ENCODE measurements around the gene CYCS. TPM values are rescaled to one million over a fixed set of nuclear protein-coding genes. Genes with fewer than 3 reads are reported as not detected.

CYCS gene
- total and polyA plus RNA-seq, 10 of the 15 experiments (the other 5 are each of a cell fraction or from before 2014, with no cell fraction given), result 113 to 952 (median 356) TPM

DNA sequence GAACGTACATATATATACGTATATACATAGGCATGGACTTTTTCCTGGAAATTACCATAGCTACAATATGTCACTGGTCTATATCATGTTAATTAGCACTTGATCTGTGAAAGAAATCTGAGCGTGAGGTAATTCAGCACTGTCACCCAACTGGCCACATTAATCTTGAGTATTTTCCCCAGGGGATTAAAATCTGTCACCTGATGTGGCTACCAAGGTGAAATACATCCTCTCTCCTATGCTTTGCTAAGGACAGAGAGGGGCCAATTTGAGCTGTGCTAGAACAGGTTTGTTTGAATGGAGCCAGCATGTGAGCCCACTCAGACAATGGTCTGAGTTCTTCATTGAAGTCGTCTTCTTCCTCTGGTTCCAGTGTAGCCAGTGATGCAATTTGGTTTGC, 33.3 kb downstream of the CYCS start:
- POLR2A ChIA-PET, result interaction anchor here (0.8 kb wide), 1 partner anchor 22 kb away, joined by 4 read pairs; no protein-coding TSS in a partner anchor
- H4K20me1 ChIP-seq (ENCODE audit: control insufficient read depth, insufficient read depth), result no peaks in the 10 kb centered on the region
- no peak overlapping the region for H3K9ac ChIP-seq (ENCODE audit: control insufficient read depth, insufficient read depth, low read length)
- ATAC-seq (no peak), FAIRE-seq (no peak), DNase-seq (ENCODE audit: low read depth, low spot score) (no peak)
- H3K4me1 ChIP-seq (ENCODE audit: control insufficient read depth, insufficient read depth, low read length), result peaks cover 15% of the 10 kb centered on the region
- TF ChIP-seq, protein P1, sequence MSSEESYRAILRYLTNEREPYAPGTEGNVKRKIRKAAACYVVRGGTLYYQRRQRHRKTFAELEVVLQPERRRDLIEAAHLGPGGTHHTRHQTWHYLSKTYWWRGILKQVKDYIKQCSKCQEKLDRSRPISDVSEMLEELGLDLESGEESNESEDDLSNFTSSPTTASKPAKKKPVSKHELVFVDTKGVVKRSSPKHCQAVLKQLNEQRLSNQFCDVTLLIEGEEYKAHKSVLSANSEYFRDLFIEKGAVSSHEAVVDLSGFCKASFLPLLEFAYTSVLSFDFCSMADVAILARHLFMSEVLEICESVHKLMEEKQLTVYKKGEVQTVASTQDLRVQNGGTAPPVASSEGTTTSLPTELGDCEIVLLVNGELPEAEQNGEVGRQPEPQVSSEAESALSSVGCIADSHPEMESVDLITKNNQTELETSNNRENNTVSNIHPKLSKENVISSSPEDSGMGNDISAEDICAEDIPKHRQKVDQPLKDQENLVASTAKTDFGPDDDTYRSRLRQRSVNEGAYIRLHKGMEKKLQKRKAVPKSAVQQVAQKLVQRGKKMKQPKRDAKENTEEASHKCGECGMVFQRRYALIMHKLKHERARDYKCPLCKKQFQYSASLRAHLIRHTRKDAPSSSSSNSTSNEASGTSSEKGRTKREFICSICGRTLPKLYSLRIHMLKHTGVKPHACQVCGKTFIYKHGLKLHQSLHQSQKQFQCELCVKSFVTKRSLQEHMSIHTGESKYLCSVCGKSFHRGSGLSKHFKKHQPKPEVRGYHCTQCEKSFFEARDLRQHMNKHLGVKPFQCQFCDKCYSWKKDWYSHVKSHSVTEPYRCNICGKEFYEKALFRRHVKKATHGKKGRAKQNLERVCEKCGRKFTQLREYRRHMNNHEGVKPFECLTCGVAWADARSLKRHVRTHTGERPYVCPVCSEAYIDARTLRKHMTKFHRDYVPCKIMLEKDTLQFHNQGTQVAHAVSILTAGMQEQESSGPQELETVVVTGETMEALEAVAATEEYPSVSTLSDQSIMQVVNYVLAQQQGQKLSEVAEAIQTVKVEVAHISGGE (CRISPR knock-in tag; IDR thresholded peaks at IDR 0.05), result no peak
- TF ChIP-seq PKNOX1 (IDR thresholded peaks at IDR 0.05) (peak; percentile 52; the same call in 1 of the 2 replicates), MEF2B (IDR thresholded peaks at IDR 0.05; ENCODE audit: partially characterized antibody, poor library complexity, severe bottlenecking) (peak; percentile 71)
- no peak overlapping the region for H3K4me3 ChIP-seq
- H3K36me3 ChIP-seq (ENCODE audit: control insufficient read depth in 2 of 2, insufficient read depth in 2 of 2, low read length in 1 of 2), result no peaks in the 10 kb centered on the region
- H3K27me3 ChIP-seq (replicated peaks in 1 of 2; ENCODE audit: control insufficient read depth in 2 of 2, insufficient read depth in 2 of 2, low read length in 1 of 2), result no peaks in the 10 kb centered on the region
- RAD21 ChIA-PET (ENCODE audit: unreplicated experiment), result interaction anchor here (0.8 to 9.8 kb wide), 10 partner anchors 16 to 278 kb away, joined by 3 to 120 read pairs (median 6); no protein-coding TSS in a partner anchor
- WGBS (ENCODE audit: insufficient coverage, insufficient replicate concordance, low lambda C conversion rate, missing lambda C conversion rate), result 49% methylated on average over 4 of the region's 4 CpGs
- no peaks in the 10 kb centered on the region for H3K79me2 ChIP-seq (ENCODE audit: control insufficient read depth, insufficient read depth, low read length)
- H3K27ac ChIP-seq (ENCODE audit: control insufficient read depth, insufficient read depth), result no peak overlapping the region
- H3K4me2 ChIP-seq (ENCODE audit: control insufficient read depth, insufficient read depth), result no peak overlapping the region
- in situ Hi-C loops (cut with MboI), result loop anchor here (5.0 to 10.0 kb wide), 2 partner anchors 274 to 687 kb away; no protein-coding TSS in a partner anchor
- H3K9me3 ChIP-seq (replicated peaks; ENCODE audit: control insufficient read depth, insufficient read depth, low read length), result no peaks in the 10 kb centered on the region
- SMC1A ChIA-PET (ENCODE audit: uncharacterized antibody, unreplicated experiment), result interaction anchor here (0.8 to 7.9 kb wide), 15 partner anchors 9 to 336 kb away, joined by 3 to 160 read pairs (median 3); no protein-coding TSS in a partner anchor
- CTCF ChIA-PET, result interaction anchor here (0.5 to 9.1 kb wide), 23 partner anchors 9 to 1522 kb away, joined by 3 to 290 read pairs (median 6); partner anchors contain the start of gene OSBPL3
- BruUV-seq (replicated peaks), result no TSS peak
- intact Hi-C loops (cut with micrococcal nuclease; ENCODE audit: unreplicated experiment), result loop anchor here (2.0 to 10.0 kb wide), 4 partner anchors 111 to 687 kb away; partner anchors contain the start of gene OSBPL3
- no peak overlapping the region for H2AFZ ChIP-seq (ENCODE audit: control insufficient read depth, low read depth, low read length)
